Measurements from ENCODE around the gene KCNJ18. TPM values are rescaled to one million over a fixed set of nuclear protein-coding genes. Genes with fewer than 3 reads are reported as not detected.
"Not testable (repeated sequence)": the region's sequence is repeated elsewhere in the genome, so short reads cannot be mapped to it uniquely, and the experiment has no call there.

The KCNJ18 gene
- total RNA-seq, 1 experiment from 2014 or later: not detected

GRCh38 chr17:21685061-21685795 lies 7.1 kb upstream of the KCNJ18 start:
- H3K27me3 ChIP-seq (replicated peaks); H3K4me1 ChIP-seq (replicated peaks); H3K4me3 ChIP-seq; H3K9me3 ChIP-seq (replicated peaks); H3K27ac ChIP-seq; H3K36me3 ChIP-seq; DNase-seq (ENCODE audit: low read depth in 1 of 2, low spot score in 2 of 2): not testable (repeated sequence)

- no peaks in the 10 kb centered on the region for H3K36me3 ChIP-seq
- H3K9me3 ChIP-seq (replicated peaks): no peaks in the 10 kb centered on the region; the same call in 1 of the 2 replicates
- DNase-seq (ENCODE audit: low read depth in 1 of 2, low spot score in 2 of 2): no peak
These were observed 5.9 kb upstream of the KCNJ18 start for GRCh38 chr17:21686165-21687015.

GRCh38 chr17:21687136-21687953 lies 5.0 kb upstream of the KCNJ18 start:
- no peaks in the 10 kb centered on the region for H3K27me3 ChIP-seq (replicated peaks)
- H3K4me1 ChIP-seq (replicated peaks): no peaks in the 10 kb centered on the region
- no peaks in the 10 kb centered on the region; the same call in 1 of the 2 replicates for H3K9me3 ChIP-seq (replicated peaks)
- no peak overlapping the region for H3K4me3 ChIP-seq
- no peaks in the 10 kb centered on the region for H3K36me3 ChIP-seq
- no peak overlapping the region for H3K27ac ChIP-seq
- no peak for DNase-seq (ENCODE audit: low read depth in 1 of 2, low spot score in 2 of 2)

More at GRCh38 chr17:21686165-21687015, 5.9 kb upstream of the KCNJ18 start:
- H3K4me3 ChIP-seq: no peak overlapping the region
- no peaks in the 10 kb centered on the region for H3K27me3 ChIP-seq (replicated peaks)
- H3K27ac ChIP-seq: no peak overlapping the region
- H3K4me1 ChIP-seq (replicated peaks): no peaks in the 10 kb centered on the region

GRCh38 chr17:21688293-21688949 lies 3.9 kb upstream of the KCNJ18 start:
- DNase-seq (ENCODE audit: low read depth in 1 of 2, low spot score in 2 of 2): no peak
- Histone ChIP-seq H3K27me3 (replicated peaks) (no peaks in the 10 kb centered on the region), H3K36me3 (no peaks in the 10 kb centered on the region), H3K9me3 (replicated peaks) (no peaks in the 10 kb centered on the region; the same call in 1 of the 2 replicates), H3K27ac (no peak overlapping the region), H3K4me1 (replicated peaks) (no peaks in the 10 kb centered on the region), H3K4me3 (no peak overlapping the region)

- Histone ChIP-seq H3K27me3 (replicated peaks) (no peaks in the 10 kb centered on the region), H3K27ac (no peak overlapping the region), H3K4me1 (replicated peaks) (no peaks in the 10 kb centered on the region), H3K9me3 (replicated peaks) (no peaks in the 10 kb centered on the region; the same call in 1 of the 2 replicates), H3K4me3 (no peak overlapping the region), H3K36me3 (no peaks in the 10 kb centered on the region)
- DNase-seq (ENCODE audit: low read depth in 1 of 2, low spot score in 2 of 2): peak in 1 of 2 experiments; percentile 10
These were observed 2.7 kb upstream of the KCNJ18 start for GRCh38 chr17:21689604-21690003.

GRCh38 chr17:21690811-21691210 lies 1.5 kb upstream of the KCNJ18 start:
- not testable (repeated sequence) for DNase-seq (ENCODE audit: low read depth in 1 of 2, low spot score in 2 of 2); H3K9me3 ChIP-seq (replicated peaks); H3K4me3 ChIP-seq; H3K4me1 ChIP-seq (replicated peaks); H3K27ac ChIP-seq; H3K27me3 ChIP-seq (replicated peaks); H3K36me3 ChIP-seq

- H3K4me1 ChIP-seq (replicated peaks); H3K9me3 ChIP-seq (replicated peaks); H3K27me3 ChIP-seq (replicated peaks); DNase-seq (ENCODE audit: low read depth in 1 of 2, low spot score in 2 of 2); H3K4me3 ChIP-seq; H3K27ac ChIP-seq; H3K36me3 ChIP-seq: not testable (repeated sequence)
These were observed 842 bp upstream of the KCNJ18 start for GRCh38 chr17:21691481-21691880.

- not testable (repeated sequence) for H3K4me1 ChIP-seq (replicated peaks); H3K36me3 ChIP-seq; H3K27me3 ChIP-seq (replicated peaks); DNase-seq (ENCODE audit: low read depth in 1 of 2, low spot score in 2 of 2); H3K4me3 ChIP-seq; H3K27ac ChIP-seq; H3K9me3 ChIP-seq (replicated peaks)
These were observed 362 bp downstream of the KCNJ18 start for GRCh38 chr17:21692704-21693065.

GRCh38 chr17:21693391-21693796 lies 1.1 kb downstream of the KCNJ18 start:
- not testable (repeated sequence) for H3K4me3 ChIP-seq; H3K27me3 ChIP-seq (replicated peaks); H3K9me3 ChIP-seq (replicated peaks); DNase-seq (ENCODE audit: low read depth in 1 of 2, low spot score in 2 of 2); H3K36me3 ChIP-seq; H3K4me1 ChIP-seq (replicated peaks); H3K27ac ChIP-seq

GRCh38 chr17:21693937-21694336 lies 1.6 kb downstream of the KCNJ18 start:
- not testable (repeated sequence) for H3K27me3 ChIP-seq (replicated peaks); H3K27ac ChIP-seq; DNase-seq (ENCODE audit: low read depth in 1 of 2, low spot score in 2 of 2); H3K36me3 ChIP-seq; H3K4me3 ChIP-seq; H3K4me1 ChIP-seq (replicated peaks); H3K9me3 ChIP-seq (replicated peaks)

GRCh38 chr17:21696227-21696626 lies 3.9 kb downstream of the KCNJ18 start:
- not testable (repeated sequence) for H3K4me3 ChIP-seq; H3K36me3 ChIP-seq; H3K27me3 ChIP-seq (replicated peaks); DNase-seq (ENCODE audit: low read depth in 1 of 2, low spot score in 2 of 2); H3K4me1 ChIP-seq (replicated peaks); H3K9me3 ChIP-seq (replicated peaks); H3K27ac ChIP-seq

- not testable (repeated sequence) for H3K4me3 ChIP-seq; H3K27ac ChIP-seq; DNase-seq (ENCODE audit: low read depth in 1 of 2, low spot score in 2 of 2); H3K4me1 ChIP-seq (replicated peaks); H3K27me3 ChIP-seq (replicated peaks); H3K9me3 ChIP-seq (replicated peaks); H3K36me3 ChIP-seq
These were observed 4.7 kb downstream of the KCNJ18 start for GRCh38 chr17:21696842-21697507.

GRCh38 chr17:21697508-21697860 lies 5.2 kb downstream of the KCNJ18 start:
- H3K27ac ChIP-seq; DNase-seq (ENCODE audit: low read depth in 1 of 2, low spot score in 2 of 2); H3K4me3 ChIP-seq; H3K9me3 ChIP-seq (replicated peaks); H3K36me3 ChIP-seq; H3K27me3 ChIP-seq (replicated peaks); H3K4me1 ChIP-seq (replicated peaks): not testable (repeated sequence)
